Measurements from ENCODE around the gene C2orf78. TPM values are rescaled to one million over a fixed set of nuclear protein-coding genes. Genes with fewer than 3 reads are reported as not detected.
"Not testable (repeated sequence)": the region's sequence is repeated elsewhere in the genome, so short reads cannot be mapped to it uniquely, and the experiment has no call there.

C2orf78 gene
- total RNA-seq, 1 donor from 2014 or later, result not detected

- peaks cover 3% of the 10 kb centered on the region for H3K27me3 Mint-ChIP-seq
- intact Hi-C loops (cut with micrococcal nuclease), result loop anchor here (1.0 kb wide), 3 partner anchors 42 to 50 kb away; partner anchors contain the start of gene TPRKB
- DNase-seq (peak; percentile 95), ATAC-seq (ENCODE audit: low read depth) (peak; percentile 99)
- H3K4me1 Mint-ChIP-seq, result peaks cover 26% of the 10 kb centered on the region
- TF ChIP-seq CTCF (IDR thresholded peaks at IDR 0.05), result peak; percentile 71
- CTCF ChIA-PET, result no interaction called here
- peak within 1 kb of the TSS; percentile 96 for H3K27ac Mint-ChIP-seq
- H3K36me3 Mint-ChIP-seq (ENCODE audit: low read depth), result peaks cover 32% of the 10 kb centered on the region
- H3K4me3 Mint-ChIP-seq, result peak within 1 kb of the TSS; percentile 98
- POLR2A ChIA-PET, result interaction anchor here (0.6 to 1.3 kb wide), 4 partner anchors 42 to 692 kb away, joined by 3 to 5 read pairs (median 5); partner anchors contain the start of genes STAMBP and TPRKB
- no peaks in the 10 kb centered on the region for H3K9me3 Mint-ChIP-seq
Observed at GRCh38 chr2:73779467-73780236, 4.3 kb upstream of the C2orf78 start, which contains the start of gene DUSP11. Gene DUSP11 (minus strand): TSS chr2:73780103. CDS start chr2:73779974, 129 bp downstream.

GRCh38 chr2:73780237-73780582 lies 3.8 kb upstream of the C2orf78 start:
- H3K27me3 Mint-ChIP-seq, result peaks cover 3% of the 10 kb centered on the region
- H3K4me3 Mint-ChIP-seq, result peak overlapping the region; percentile 98
- peaks cover 26% of the 10 kb centered on the region for H3K4me1 Mint-ChIP-seq
- peaks cover 28% of the 10 kb centered on the region for H3K36me3 Mint-ChIP-seq (ENCODE audit: low read depth)
- POLR2A ChIA-PET, result interaction anchor here (1.3 kb wide), 2 partner anchors 48 to 398 kb away, joined by 3 to 5 read pairs; partner anchors contain the start of gene STAMBP
- ATAC-seq (ENCODE audit: low read depth) (no peak), DNase-seq (no peak)
- no peaks in the 10 kb centered on the region for H3K9me3 Mint-ChIP-seq
- CTCF ChIA-PET, result no interaction called here
- H3K27ac Mint-ChIP-seq, result peak overlapping the region; percentile 96
- TF ChIP-seq CTCF (IDR thresholded peaks at IDR 0.05), result no peak
- intact Hi-C loops (cut with micrococcal nuclease), result loop anchor here (1.0 kb wide), 3 partner anchors 43 to 49 kb away; partner anchors contain the start of gene TPRKB

- ATAC-seq (ENCODE audit: low read depth); CTCF ChIA-PET; POLR2A ChIA-PET; H3K27ac Mint-ChIP-seq; intact Hi-C loops (cut with micrococcal nuclease); DNase-seq; H3K27me3 Mint-ChIP-seq; H3K4me3 Mint-ChIP-seq; H3K36me3 Mint-ChIP-seq (ENCODE audit: low read depth); H3K9me3 Mint-ChIP-seq: not testable (repeated sequence)
- peaks cover 18% of the 10 kb centered on the region for H3K4me1 Mint-ChIP-seq
Observed at GRCh38 chr2:73783402-73783801, 581 bp upstream of the C2orf78 start.

GRCh38 chr2:73811878-73812277 lies 27.9 kb downstream of the C2orf78 start:
- Mint-ChIP-seq H3K27ac (no peak overlapping the region), H3K27me3 (peaks cover 8% of the 10 kb centered on the region), H3K9me3 (no peaks in the 10 kb centered on the region), H3K4me1 (no peaks in the 10 kb centered on the region), H3K4me3 (no peak overlapping the region), H3K36me3 (ENCODE audit: low read depth) (no peaks in the 10 kb centered on the region)
- TF ChIP-seq CTCF (IDR thresholded peaks at IDR 0.05), result no peak
- intact Hi-C loops (cut with micrococcal nuclease), result no loop called here
- ChIA-PET CTCF (interaction anchor here (1.6 kb wide), 1 partner anchor 12 kb away, joined by 5 read pairs; no protein-coding TSS in a partner anchor), POLR2A (no interaction called here)
- ATAC-seq (ENCODE audit: low read depth) (no peak), DNase-seq (no peak)

- ATAC-seq (ENCODE audit: low read depth), result no peak
- ChIA-PET POLR2A (no interaction called here), CTCF (interaction anchor here (1.6 kb wide), 1 partner anchor 11 kb away, joined by 5 read pairs; no protein-coding TSS in a partner anchor)
- Mint-ChIP-seq H3K36me3 (ENCODE audit: low read depth) (no peaks in the 10 kb centered on the region), H3K9me3 (no peaks in the 10 kb centered on the region), H3K27ac (no peak overlapping the region), H3K4me3 (no peak overlapping the region), H3K4me1 (no peaks in the 10 kb centered on the region), H3K27me3 (peaks cover 8% of the 10 kb centered on the region)
- intact Hi-C loops (cut with micrococcal nuclease), result no loop called here
- no peak for DNase-seq
- no peak for TF ChIP-seq CTCF (IDR thresholded peaks at IDR 0.05)
Observed at GRCh38 chr2:73812635-73813034, 28.7 kb downstream of the C2orf78 start.
